ENCODE results near the gene EPB41L2.

Gene EPB41L2

GRCh38 chr6:130833569-130833968, 229.5 kb downstream of the EPB41L2 start:
- no peak overlapping the region for H3K27ac ChIP-seq (ENCODE audit: low read length)
- H4K20me1 ChIP-seq (ENCODE audit: insufficient read depth, low read length) = no peaks in the 10 kb centered on the region
- H3K9ac ChIP-seq (ENCODE audit: low read length) = no peak overlapping the region
- H3K4me3 ChIP-seq (ENCODE audit: low read length) = no peak overlapping the region
- no peak overlapping the region for H2AFZ ChIP-seq (ENCODE audit: low read depth, low read length)
- no peaks in the 10 kb centered on the region for H3K79me2 ChIP-seq (ENCODE audit: low read length)
- H3K27me3 ChIP-seq (ENCODE audit: low read depth, low read length) = no peaks in the 10 kb centered on the region
- H3K36me3 ChIP-seq (replicated peaks; ENCODE audit: low read depth, low read length) = no peaks in the 10 kb centered on the region
- TF ChIP-seq, protein P1, sequence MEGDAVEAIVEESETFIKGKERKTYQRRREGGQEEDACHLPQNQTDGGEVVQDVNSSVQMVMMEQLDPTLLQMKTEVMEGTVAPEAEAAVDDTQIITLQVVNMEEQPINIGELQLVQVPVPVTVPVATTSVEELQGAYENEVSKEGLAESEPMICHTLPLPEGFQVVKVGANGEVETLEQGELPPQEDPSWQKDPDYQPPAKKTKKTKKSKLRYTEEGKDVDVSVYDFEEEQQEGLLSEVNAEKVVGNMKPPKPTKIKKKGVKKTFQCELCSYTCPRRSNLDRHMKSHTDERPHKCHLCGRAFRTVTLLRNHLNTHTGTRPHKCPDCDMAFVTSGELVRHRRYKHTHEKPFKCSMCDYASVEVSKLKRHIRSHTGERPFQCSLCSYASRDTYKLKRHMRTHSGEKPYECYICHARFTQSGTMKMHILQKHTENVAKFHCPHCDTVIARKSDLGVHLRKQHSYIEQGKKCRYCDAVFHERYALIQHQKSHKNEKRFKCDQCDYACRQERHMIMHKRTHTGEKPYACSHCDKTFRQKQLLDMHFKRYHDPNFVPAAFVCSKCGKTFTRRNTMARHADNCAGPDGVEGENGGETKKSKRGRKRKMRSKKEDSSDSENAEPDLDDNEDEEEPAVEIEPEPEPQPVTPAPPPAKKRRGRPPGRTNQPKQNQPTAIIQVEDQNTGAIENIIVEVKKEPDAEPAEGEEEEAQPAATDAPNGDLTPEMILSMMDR (IDR thresholded peaks at IDR 0.05; ENCODE audit: low read depth, low read length) = no peak
- no peak for TF ChIP-seq EZH2phosphoT487 (IDR thresholded peaks at IDR 0.05; ENCODE audit: low read depth)
- no peak overlapping the region for H3K4me2 ChIP-seq (ENCODE audit: low read length)
- no peaks in the 10 kb centered on the region for H3K4me1 ChIP-seq (ENCODE audit: low read length)
- no peaks in the 10 kb centered on the region for H3K9me3 ChIP-seq (ENCODE audit: insufficient read depth, low read length)

DNA sequence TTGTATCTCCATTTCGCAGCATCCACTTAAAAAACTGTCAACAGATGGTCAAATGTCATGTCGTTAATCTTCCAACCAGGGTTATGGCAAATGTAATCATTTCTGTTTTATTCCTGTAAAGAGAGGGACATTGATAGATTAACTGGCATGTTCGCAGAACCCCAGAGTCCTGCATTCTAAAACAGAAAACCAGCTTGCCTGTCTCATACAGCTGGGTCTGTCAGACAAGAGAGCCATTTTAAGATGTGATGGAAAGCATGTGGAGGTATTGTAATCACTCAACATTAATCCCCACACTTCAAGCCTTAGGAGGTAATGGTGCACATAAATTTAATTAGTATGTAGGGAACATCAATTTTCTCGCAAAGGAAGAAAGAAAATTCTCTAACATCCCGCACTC, 231.4 kb downstream of the EPB41L2 start:
- no peak for TF ChIP-seq EZH2phosphoT487 (IDR thresholded peaks at IDR 0.05; ENCODE audit: low read depth)
- TF ChIP-seq, protein P1 (IDR thresholded peaks at IDR 0.05; ENCODE audit: low read depth, low read length) = no peak

DNA sequence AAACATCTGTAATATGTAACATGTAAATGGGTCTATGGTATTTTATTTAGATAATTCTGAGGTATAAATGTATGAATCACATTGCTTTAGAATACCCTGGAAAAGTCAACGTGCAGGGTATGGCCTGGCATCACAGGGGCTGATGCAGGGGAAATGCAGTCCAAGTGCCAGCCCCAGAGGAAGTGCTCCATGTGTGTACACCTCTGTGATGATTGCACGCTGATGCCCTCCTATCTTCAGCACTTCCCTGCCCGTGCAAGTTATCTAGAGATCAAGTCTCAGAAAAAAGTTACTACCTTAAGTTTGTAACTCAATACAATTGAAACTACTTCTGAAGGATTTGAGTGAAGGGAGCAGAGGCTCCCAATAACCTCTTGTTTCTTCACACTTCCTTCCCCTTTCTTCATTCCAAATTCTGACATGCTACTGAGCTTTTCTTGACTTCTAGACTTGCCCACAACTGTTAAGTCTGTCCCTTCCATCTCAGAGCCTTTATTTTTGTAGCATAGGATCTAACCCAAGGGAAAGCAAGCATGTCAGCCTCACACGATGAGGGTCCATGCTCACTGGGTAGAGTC, 233.6 kb downstream of the EPB41L2 start:
- Histone ChIP-seq H4K20me1 (ENCODE audit: insufficient read depth, low read length) (no peaks in the 10 kb centered on the region), H3K4me2 (ENCODE audit: low read length) (no peak overlapping the region), H3K27me3 (ENCODE audit: low read depth, low read length) (no peaks in the 10 kb centered on the region), H3K4me3 (ENCODE audit: low read length) (no peak overlapping the region), H3K79me2 (ENCODE audit: low read length) (no peaks in the 10 kb centered on the region), H3K36me3 (replicated peaks; ENCODE audit: low read depth, low read length) (no peaks in the 10 kb centered on the region), H3K9ac (ENCODE audit: low read length) (no peak overlapping the region), H3K27ac (ENCODE audit: low read length) (no peak overlapping the region), H3K9me3 (ENCODE audit: insufficient read depth, low read length) (no peaks in the 10 kb centered on the region), H2AFZ (ENCODE audit: low read depth, low read length) (no peak overlapping the region), H3K4me1 (ENCODE audit: low read length) (peaks cover 6% of the 10 kb centered on the region; the same call in 1 of the 2 replicates)
- TF ChIP-seq EZH2phosphoT487 (IDR thresholded peaks at IDR 0.05; ENCODE audit: low read depth) = no peak
- TF ChIP-seq, protein P1 (IDR thresholded peaks at IDR 0.05; ENCODE audit: low read depth, low read length) = no peak

More for the DNA sequence above, 231.4 kb downstream of the EPB41L2 start:
- Histone ChIP-seq H3K27ac (ENCODE audit: low read length) (no peak overlapping the region), H3K79me2 (ENCODE audit: low read length) (no peaks in the 10 kb centered on the region), H4K20me1 (ENCODE audit: insufficient read depth, low read length) (no peaks in the 10 kb centered on the region), H3K9me3 (ENCODE audit: insufficient read depth, low read length) (no peaks in the 10 kb centered on the region), H3K4me3 (ENCODE audit: low read length) (no peak overlapping the region), H3K27me3 (ENCODE audit: low read depth, low read length) (no peaks in the 10 kb centered on the region), H3K9ac (ENCODE audit: low read length) (no peak overlapping the region), H2AFZ (ENCODE audit: low read depth, low read length) (no peak overlapping the region), H3K4me2 (ENCODE audit: low read length) (no peak overlapping the region), H3K4me1 (ENCODE audit: low read length) (no peaks in the 10 kb centered on the region), H3K36me3 (replicated peaks; ENCODE audit: low read depth, low read length) (no peaks in the 10 kb centered on the region)

GRCh38 chr6:130827247-130828149, 235.5 kb downstream of the EPB41L2 start, which contains the start of gene SMLR1:
TSS of gene SMLR1 (plus strand) at chr6:130827406. CDS start at chr6:130827414, 8 bp downstream.
- H3K27ac ChIP-seq (ENCODE audit: low read length) = no peak within 1 kb of the TSS
- H4K20me1 ChIP-seq (ENCODE audit: insufficient read depth, low read length) = no peaks in the 10 kb centered on the region
- no peaks in the 10 kb centered on the region for H3K9me3 ChIP-seq (ENCODE audit: insufficient read depth, low read length)
- peaks cover 6% of the 10 kb centered on the region; the same call in 1 of the 2 replicates for H3K4me1 ChIP-seq (ENCODE audit: low read length)
- no peak within 1 kb of the TSS for H3K4me2 ChIP-seq (ENCODE audit: low read length)
- H3K79me2 ChIP-seq (ENCODE audit: low read length) = no peaks in the 10 kb centered on the region
- H3K9ac ChIP-seq (ENCODE audit: low read length) = no peak within 1 kb of the TSS
- TF ChIP-seq, protein P1 (IDR thresholded peaks at IDR 0.05; ENCODE audit: low read depth, low read length) = no peak
- TF ChIP-seq EZH2phosphoT487 (IDR thresholded peaks at IDR 0.05; ENCODE audit: low read depth) = no peak
- no peak within 1 kb of the TSS for H2AFZ ChIP-seq (ENCODE audit: low read depth, low read length)
- no peak within 1 kb of the TSS for H3K4me3 ChIP-seq (ENCODE audit: low read length)
- H3K36me3 ChIP-seq (replicated peaks; ENCODE audit: low read depth, low read length) = no peaks in the 10 kb centered on the region
- no peaks in the 10 kb centered on the region for H3K27me3 ChIP-seq (ENCODE audit: low read depth, low read length)
